SK-N-SH (cell line): ENCODE data around the gene C1orf141. TPM values are rescaled to one million over a fixed set of nuclear protein-coding genes. Genes with fewer than 3 reads are reported as not detected.
"Not testable (repeated sequence)": the region's sequence is repeated elsewhere in the genome, so short reads cannot be mapped to it uniquely, and the experiment has no call there.

Experiments
- CTCF ChIA-PET: fragments of 300-600, 350-600 bp; formaldehyde crosslinking; extraction: SDS; loops from one replicate; lab custom pipeline; 2021; lab: Yijun Ruan, JAX
- POLR2A ChIA-PET: fragments of 350-600 bp; sonication (Branson Sonifier 250); formaldehyde crosslinking; extraction: SDS; loops from one replicate; lab custom pipeline; 2020; ENCODE audit warnings: antibody characterized with exemption, inconsistent platforms; lab: Yijun Ruan, JAX
- DNase-seq: peaks from one replicate; pipeline ENCODE4 v3.0.0; 2012
- H2AFZ ChIP-seq: fragments of 200-600 bp; sonication (generic); 2 replicates; pipeline ENCODE4 v1.8.1; 2016; ENCODE audit warnings: antibody characterized with exemption, mild to moderate bottlenecking, low read depth
- H3F3A ChIP-seq: fragments of 200-600 bp; sonication (generic); replicated peaks from 2 replicates; pipeline ENCODE3; 2016; ENCODE audit warnings: antibody characterized with exemption, mild to moderate bottlenecking; ENCODE audit not compliant: insufficient read depth
- H3K27ac ChIP-seq, 2 experiments: fragments of 200-500 bp in 1 of 2; fragments of 200-600 bp in 1 of 2; sonication (Bioruptor generic) in 1 of 2; sonication (generic), shearing (Covaris generic) in 1 of 2; 2 replicates each; pipeline versions ENCODE4 v1.5.1 to v1.6.1; 2014 to 2016; ENCODE audit warnings: low read depth in 2 of 2, inconsistent platforms in 1 of 2, low read length in 1 of 2, mild to moderate bottlenecking in 1 of 2, mixed read lengths in 1 of 2
- H3K27me3 ChIP-seq: fragments of 200-600 bp; sonication (generic), shearing (Covaris generic); 2 replicates; pipeline ENCODE4 v1.6.1; 2016; ENCODE audit warnings: mixed run types; ENCODE audit not compliant: insufficient read depth
- H3K36me3 ChIP-seq, 2 experiments: fragments of 200-500 bp in 1 of 2; fragments of 200-600 bp in 1 of 2; sonication (Bioruptor generic) in 1 of 2; sonication (generic) in 1 of 2; replicated peaks in 1 of 2; 2 replicates each; pipeline versions ENCODE3 to v1.5.1; 2014 to 2016; ENCODE audit warnings: low read length in 1 of 2, mild to moderate bottlenecking in 1 of 2; ENCODE audit not compliant: insufficient read depth in 2 of 2, control insufficient read depth in 1 of 2
- H3K4me1 ChIP-seq, 2 experiments: fragments of 200-500 bp in 1 of 2; fragments of 200-600 bp in 1 of 2; sonication (Bioruptor generic) in 1 of 2; sonication (generic), shearing (Covaris generic) in 1 of 2; 2 replicates each; pipeline versions ENCODE4 v1.5.1 to v1.6.1; 2014 to 2016; ENCODE audit warnings: low read depth in 1 of 2, low read length in 1 of 2, mixed run types in 1 of 2; ENCODE audit not compliant: insufficient read depth in 2 of 2, control insufficient read depth in 1 of 2
- H3K4me2 ChIP-seq: fragments of 200-600 bp; sonication (generic), shearing (Covaris generic); 2 replicates; pipeline ENCODE4 v1.6.1; 2017; ENCODE audit warnings: mixed run types
- H3K4me3 ChIP-seq, 2 experiments: fragments of 200-500 bp in 1 of 2; fragments of 200-600 bp in 1 of 2; sonication (Bioruptor generic) in 1 of 2; sonication (generic), shearing (Covaris generic) in 1 of 2; 2 replicates each; pipeline versions ENCODE4 v1.5.1 to v1.8.1; 2014 to 2016; ENCODE audit warnings: low read depth in 2 of 2, inconsistent platforms in 1 of 2, low read length in 1 of 2, mild to moderate bottlenecking in 1 of 2, mixed read lengths in 1 of 2, moderate library complexity in 1 of 2
- H3K79me2 ChIP-seq: fragments of 200-600 bp; sonication (generic); 2 replicates; pipeline ENCODE4 v1.8.1; 2017; ENCODE audit warnings: mild to moderate bottlenecking; ENCODE audit not compliant: insufficient read depth
- H3K9ac ChIP-seq: fragments of 200-600 bp; sonication (generic); 2 replicates; pipeline ENCODE4 v1.6.1; 2017; ENCODE audit warnings: mixed run types
- H3K9me2 ChIP-seq: fragments of 200-600 bp; sonication (generic); 2 replicates; pipeline ENCODE4 v1.6.1; 2017; ENCODE audit warnings: mixed run types
- H3K9me3 ChIP-seq: fragments of 200-600 bp; sonication (generic); 2 replicates; pipeline ENCODE4 v1.6.1; 2017; ENCODE audit warnings: mixed run types, mild to moderate bottlenecking, moderate library complexity
- H4K20me1 ChIP-seq: fragments of 200-600 bp; sonication (generic); 2 replicates; pipeline ENCODE4 v1.6.1; 2017; ENCODE audit warnings: mild to moderate bottlenecking, mixed run types; ENCODE audit not compliant: insufficient read depth
- CHD2 ChIP-seq: fragments of 150-350 bp; IDR thresholded peaks from 2 replicates; pipeline ENCODE4 v1.6.1; 2018; ENCODE audit warnings: low read length; ENCODE audit not compliant: partially characterized antibody
- EP300 ChIP-seq, 2 experiments: IDR thresholded peaks; 2 replicates each; pipeline versions ENCODE4 v1.4.0 to v1.6.1; 2012; ENCODE audit warnings: borderline replicate concordance in 1 of 2, low read depth in 1 of 2, low read length in 1 of 2
- EZH2phosphoT487 ChIP-seq: fragments of 200-600 bp; sonication (generic); IDR thresholded peaks from 2 replicates; pipeline ENCODE4 v1.6.1; 2017; ENCODE audit warnings: low read depth, mixed run types, mild to moderate bottlenecking, antibody characterized with exemption, moderate library complexity, borderline replicate concordance
- FOXJ3 ChIP-seq: sonication (generic); formaldehyde crosslinking; IDR thresholded peaks from 2 replicates; pipeline ENCODE4 v1.5.1; 2020; ENCODE audit warnings: mild to moderate bottlenecking, missing genetic modification reagents
- GABPA ChIP-seq: IDR thresholded peaks from 2 replicates; pipeline ENCODE4 v1.4.0; 2012; ENCODE audit warnings: low read depth, mild to moderate bottlenecking
- JUND ChIP-seq: IDR thresholded peaks from 2 replicates; pipeline ENCODE4 v1.4.0; 2012
- MEF2A ChIP-seq: IDR thresholded peaks from 2 replicates; pipeline ENCODE4 v1.4.0; 2012; ENCODE audit warnings: low read depth, borderline replicate concordance
- MXI1 ChIP-seq: IDR thresholded peaks from 2 replicates; pipeline ENCODE4 v1.6.1; 2012; ENCODE audit warnings: mild to moderate bottlenecking, low read depth, low read length, improper control_type of control experiment
- NFIC ChIP-seq: IDR thresholded peaks from 2 replicates; pipeline ENCODE4 v1.4.0; 2012; ENCODE audit warnings: borderline replicate concordance
- POLR2AphosphoS5 ChIP-seq: IDR thresholded peaks from 2 replicates; pipeline ENCODE4 v1.6.1; 2012; ENCODE audit warnings: low read depth, low read length
- RCOR1 ChIP-seq: fragments of 150-350 bp; IDR thresholded peaks from 2 replicates; pipeline ENCODE4 v1.6.1; 2017; ENCODE audit warnings: antibody characterized with exemption, low read length
- RFX5 ChIP-seq: IDR thresholded peaks from 2 replicates; pipeline ENCODE4 v1.6.1; 2012; ENCODE audit warnings: mild to moderate bottlenecking, improper control_type of control experiment, low read length
- SIN3A ChIP-seq: IDR thresholded peaks from 2 replicates; pipeline ENCODE4 v1.6.1; 2012; ENCODE audit warnings: low read depth, mild to moderate bottlenecking, low read length, moderate library complexity, borderline replicate concordance
- TEAD4 ChIP-seq: IDR thresholded peaks from 2 replicates; pipeline ENCODE4 v1.4.0; 2012; ENCODE audit warnings: mild to moderate bottlenecking, borderline replicate concordance; ENCODE audit not compliant: insufficient read depth
- YY1 ChIP-seq: IDR thresholded peaks from 2 replicates; pipeline ENCODE4 v1.4.0; 2012; ENCODE audit warnings: low read depth, mild to moderate bottlenecking
- WGBS: methylation state at CpG from one replicate; pipeline ENCODE4 v1.1.6; 2017; ENCODE audit warnings: low lambda C conversion rate; 5-methylcytosine and 5-hydroxymethylcytosine counted together
- polyA plus RNA-seq, 3 experiments: library from polyadenylated mRNA; depleted of rRNA; stranded (reverse); fragments of >200 nt; gene quantifications; 2 replicates each; pipeline ENCODE4 v1.2.3, GENCODE V29; 2012
- TF ChIP-seq, protein P1 (sequence below): IDR thresholded peaks from 2 replicates; pipeline ENCODE4 v1.4.0; 2012; ENCODE audit warnings: low read depth
- TF ChIP-seq, protein P2 (sequence below): IDR thresholded peaks from 2 replicates; pipeline ENCODE4 v1.6.1; 2012; ENCODE audit warnings: mild to moderate bottlenecking, low read depth, low read length, moderate library complexity
- TF ChIP-seq, protein P3 (sequence below): IDR thresholded peaks from 2 replicates; pipeline ENCODE4 v1.4.0; 2012; ENCODE audit warnings: low read depth, borderline replicate concordance
- TF ChIP-seq, protein P4 (sequence below): fragments of 200-600 bp; sonication (generic); IDR thresholded peaks from 2 replicates; pipeline ENCODE4 v1.6.1; 2017; ENCODE audit warnings: antibody characterized with exemption, mild to moderate bottlenecking, moderate library complexity

C1orf141 gene
- polyA plus RNA-seq, 1 of the 3 experiments (the other 2 are of a cell fraction), result not detected

DNA sequence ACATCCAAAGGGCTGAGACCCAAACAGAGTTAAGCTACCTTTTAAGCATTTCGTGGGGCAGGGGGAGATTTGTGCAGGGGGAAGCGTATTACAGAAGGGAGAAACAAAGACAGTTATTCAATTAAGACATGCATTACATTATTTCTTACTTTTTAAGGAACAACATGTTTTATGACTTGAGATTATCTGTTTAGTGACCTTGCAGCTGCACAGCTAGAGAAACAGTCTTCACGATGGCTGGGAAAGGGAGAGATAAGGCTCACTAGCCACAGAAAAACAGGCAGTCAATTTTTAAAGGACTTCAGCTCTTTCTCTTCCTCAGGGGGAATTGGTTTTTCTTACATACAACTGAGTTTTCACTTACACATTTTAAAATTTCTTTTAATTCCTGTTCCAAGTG, 7.1 kb upstream of the C1orf141 start:
- H3K9ac ChIP-seq, H3K4me2 ChIP-seq, H3K9me2 ChIP-seq, H3K27ac ChIP-seq, H3K4me3 ChIP-seq, H3K9me3 ChIP-seq, H3K27me3 ChIP-seq, H4K20me1 ChIP-seq, POLR2A ChIA-PET, H2AFZ ChIP-seq, H3K79me2 ChIP-seq, DNase-seq, H3K36me3 ChIP-seq, H3K4me1 ChIP-seq, H3F3A ChIP-seq: not testable (repeated sequence)
- CTCF ChIA-PET, result interaction anchor here (0.7 to 2.1 kb wide), 4 partner anchors 14 to 392 kb away, joined by 3 to 10 read pairs (median 3); no protein-coding TSS in a partner anchor
- WGBS, result 54% methylated on average over 3 of the region's 3 CpGs

DNA sequence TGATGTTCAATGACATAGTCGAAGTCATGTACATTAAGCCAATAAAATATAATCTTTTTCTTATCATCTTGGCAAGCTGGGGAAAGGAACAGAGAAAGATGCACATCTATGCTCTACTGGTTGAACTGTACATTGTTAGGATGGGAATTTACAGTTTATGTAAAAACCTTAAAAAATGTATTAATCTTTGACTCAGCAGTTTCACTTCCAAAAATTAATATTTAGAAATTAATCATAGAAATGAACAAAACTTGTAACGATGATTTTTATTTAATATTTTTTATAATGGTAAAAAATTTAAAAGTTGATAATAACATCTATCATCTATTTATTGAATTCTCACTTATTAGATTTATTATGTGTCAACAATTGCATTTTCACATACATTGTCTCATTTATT, 5.7 kb upstream of the C1orf141 start:
- Histone ChIP-seq H3K4me1 (no peaks in the 10 kb centered on the region), H3K9me3 (no peaks in the 10 kb centered on the region), H3K79me2 (no peaks in the 10 kb centered on the region), H3K9me2 (no peaks in the 10 kb centered on the region), H3K27me3 (no peaks in the 10 kb centered on the region), H3F3A (no peaks in the 10 kb centered on the region), H4K20me1 (no peaks in the 10 kb centered on the region), H3K4me3 (no peak overlapping the region), H3K9ac (no peak overlapping the region), H2AFZ (no peak overlapping the region), H3K36me3 (no peaks in the 10 kb centered on the region), H3K4me2 (no peak overlapping the region), H3K27ac (no peak overlapping the region)
- 38% methylated on average over 2 of the region's 2 CpGs for WGBS
- no peak for DNase-seq
- CTCF ChIA-PET, result interaction anchor here (1.0 to 2.1 kb wide), 2 partner anchors 9 to 145 kb away, joined by 3 to 10 read pairs; no protein-coding TSS in a partner anchor
- POLR2A ChIA-PET, result no interaction called here
- TF ChIP-seq EP300 (IDR thresholded peaks at IDR 0.05; ENCODE audit: borderline replicate concordance in 1 of 2, low read depth in 1 of 2, low read length in 1 of 2) (no peak), RFX5 (no peak), GABPA (no peak), POLR2AphosphoS5 (no peak), SIN3A (no peak), MXI1 (no peak), EZH2phosphoT487 (no peak), YY1 (no peak), FOXJ3 (no peak), TEAD4 (no peak), NFIC (no peak), MEF2A (no peak), CHD2 (no peak), RCOR1 (no peak), JUND (no peak)
- TF ChIP-seq, protein P1, sequence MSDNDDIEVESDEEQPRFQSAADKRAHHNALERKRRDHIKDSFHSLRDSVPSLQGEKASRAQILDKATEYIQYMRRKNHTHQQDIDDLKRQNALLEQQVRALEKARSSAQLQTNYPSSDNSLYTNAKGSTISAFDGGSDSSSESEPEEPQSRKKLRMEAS, result no peak
- TF ChIP-seq, protein P2, sequence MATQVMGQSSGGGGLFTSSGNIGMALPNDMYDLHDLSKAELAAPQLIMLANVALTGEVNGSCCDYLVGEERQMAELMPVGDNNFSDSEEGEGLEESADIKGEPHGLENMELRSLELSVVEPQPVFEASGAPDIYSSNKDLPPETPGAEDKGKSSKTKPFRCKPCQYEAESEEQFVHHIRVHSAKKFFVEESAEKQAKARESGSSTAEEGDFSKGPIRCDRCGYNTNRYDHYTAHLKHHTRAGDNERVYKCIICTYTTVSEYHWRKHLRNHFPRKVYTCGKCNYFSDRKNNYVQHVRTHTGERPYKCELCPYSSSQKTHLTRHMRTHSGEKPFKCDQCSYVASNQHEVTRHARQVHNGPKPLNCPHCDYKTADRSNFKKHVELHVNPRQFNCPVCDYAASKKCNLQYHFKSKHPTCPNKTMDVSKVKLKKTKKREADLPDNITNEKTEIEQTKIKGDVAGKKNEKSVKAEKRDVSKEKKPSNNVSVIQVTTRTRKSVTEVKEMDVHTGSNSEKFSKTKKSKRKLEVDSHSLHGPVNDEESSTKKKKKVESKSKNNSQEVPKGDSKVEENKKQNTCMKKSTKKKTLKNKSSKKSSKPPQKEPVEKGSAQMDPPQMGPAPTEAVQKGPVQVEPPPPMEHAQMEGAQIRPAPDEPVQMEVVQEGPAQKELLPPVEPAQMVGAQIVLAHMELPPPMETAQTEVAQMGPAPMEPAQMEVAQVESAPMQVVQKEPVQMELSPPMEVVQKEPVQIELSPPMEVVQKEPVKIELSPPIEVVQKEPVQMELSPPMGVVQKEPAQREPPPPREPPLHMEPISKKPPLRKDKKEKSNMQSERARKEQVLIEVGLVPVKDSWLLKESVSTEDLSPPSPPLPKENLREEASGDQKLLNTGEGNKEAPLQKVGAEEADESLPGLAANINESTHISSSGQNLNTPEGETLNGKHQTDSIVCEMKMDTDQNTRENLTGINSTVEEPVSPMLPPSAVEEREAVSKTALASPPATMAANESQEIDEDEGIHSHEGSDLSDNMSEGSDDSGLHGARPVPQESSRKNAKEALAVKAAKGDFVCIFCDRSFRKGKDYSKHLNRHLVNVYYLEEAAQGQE, result no peak
- TF ChIP-seq, protein P3, sequence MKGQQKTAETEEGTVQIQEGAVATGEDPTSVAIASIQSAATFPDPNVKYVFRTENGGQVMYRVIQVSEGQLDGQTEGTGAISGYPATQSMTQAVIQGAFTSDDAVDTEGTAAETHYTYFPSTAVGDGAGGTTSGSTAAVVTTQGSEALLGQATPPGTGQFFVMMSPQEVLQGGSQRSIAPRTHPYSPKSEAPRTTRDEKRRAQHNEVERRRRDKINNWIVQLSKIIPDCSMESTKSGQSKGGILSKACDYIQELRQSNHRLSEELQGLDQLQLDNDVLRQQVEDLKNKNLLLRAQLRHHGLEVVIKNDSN, result no peak
- TF ChIP-seq, protein P4, sequence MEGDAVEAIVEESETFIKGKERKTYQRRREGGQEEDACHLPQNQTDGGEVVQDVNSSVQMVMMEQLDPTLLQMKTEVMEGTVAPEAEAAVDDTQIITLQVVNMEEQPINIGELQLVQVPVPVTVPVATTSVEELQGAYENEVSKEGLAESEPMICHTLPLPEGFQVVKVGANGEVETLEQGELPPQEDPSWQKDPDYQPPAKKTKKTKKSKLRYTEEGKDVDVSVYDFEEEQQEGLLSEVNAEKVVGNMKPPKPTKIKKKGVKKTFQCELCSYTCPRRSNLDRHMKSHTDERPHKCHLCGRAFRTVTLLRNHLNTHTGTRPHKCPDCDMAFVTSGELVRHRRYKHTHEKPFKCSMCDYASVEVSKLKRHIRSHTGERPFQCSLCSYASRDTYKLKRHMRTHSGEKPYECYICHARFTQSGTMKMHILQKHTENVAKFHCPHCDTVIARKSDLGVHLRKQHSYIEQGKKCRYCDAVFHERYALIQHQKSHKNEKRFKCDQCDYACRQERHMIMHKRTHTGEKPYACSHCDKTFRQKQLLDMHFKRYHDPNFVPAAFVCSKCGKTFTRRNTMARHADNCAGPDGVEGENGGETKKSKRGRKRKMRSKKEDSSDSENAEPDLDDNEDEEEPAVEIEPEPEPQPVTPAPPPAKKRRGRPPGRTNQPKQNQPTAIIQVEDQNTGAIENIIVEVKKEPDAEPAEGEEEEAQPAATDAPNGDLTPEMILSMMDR, result no peak
